HG02798 (cell line): ENCODE measurements around the gene GSC2.

Source experiments
- ATAC-seq: cut with Tn5 transposase; IDR thresholded peaks from one replicate; pipeline ENCODE4 v1.9.1; 2021; ENCODE audit warnings: mild to moderate bottlenecking; ENCODE audit not compliant: unreplicated experiment, poor library complexity

GSC2 gene

GRCh38 chr22:19137384-19138216 is 12.5 kb downstream of the GSC2 start:
- ATAC-seq = no peak

- ATAC-seq = no peak
Measured at GRCh38 chr22:19136915-19137314, 13.2 kb downstream of the GSC2 start.

DNA sequence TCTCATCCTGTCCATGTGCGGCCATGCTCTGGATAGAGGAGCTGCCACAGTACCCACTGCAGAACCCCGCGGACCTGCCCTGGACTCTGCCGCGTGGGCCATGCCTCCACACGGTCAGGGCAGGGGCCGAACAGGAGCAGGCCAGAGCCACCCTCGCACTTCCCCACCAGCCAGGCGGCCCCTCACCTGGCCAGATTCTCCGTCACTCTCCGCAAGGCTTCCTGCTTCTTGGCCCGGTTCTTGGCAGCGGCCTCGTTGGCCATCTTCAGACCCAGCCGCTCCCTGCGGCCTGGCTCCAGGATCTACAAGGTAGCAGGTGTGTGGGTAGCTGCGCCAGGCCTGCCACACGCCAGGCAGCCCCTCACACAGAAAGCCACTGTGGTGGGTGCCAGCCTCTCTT is 15.2 kb downstream of the GSC2 start:
- no peak for ATAC-seq

DNA sequence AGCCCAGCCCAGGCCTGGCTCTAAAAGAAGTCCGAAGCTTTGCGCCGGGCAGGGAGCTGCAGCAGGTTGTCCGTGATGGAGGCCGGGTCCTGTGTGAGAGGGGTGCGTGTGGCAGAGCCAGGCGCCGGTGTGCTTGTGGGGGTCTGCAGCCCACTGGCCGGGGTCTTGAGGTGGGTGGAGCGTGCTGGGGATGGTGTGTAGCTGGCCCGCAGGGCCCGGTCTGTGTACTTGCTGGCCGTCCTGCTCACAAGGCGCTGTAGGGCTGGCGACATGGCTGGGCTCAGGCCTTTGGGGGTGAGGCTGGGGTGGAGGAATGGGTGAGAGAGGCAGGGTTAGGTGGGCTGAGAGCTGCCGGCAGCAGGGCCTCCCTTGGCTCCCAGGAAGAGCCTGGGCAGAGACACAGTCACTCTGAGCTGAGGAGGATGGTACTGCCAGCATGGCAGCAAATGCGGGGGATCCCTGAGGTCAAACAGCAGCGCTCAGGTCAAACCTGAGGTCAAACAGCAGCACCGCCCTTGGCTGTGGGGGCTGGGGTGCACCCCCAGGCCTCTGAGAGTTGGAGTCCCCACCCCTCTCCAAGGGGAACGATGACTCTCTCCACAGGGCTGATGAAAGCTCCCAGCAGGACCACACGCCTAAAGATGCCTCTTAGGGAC is 15.8 kb downstream of the GSC2 start:
- no peak for ATAC-seq

DNA sequence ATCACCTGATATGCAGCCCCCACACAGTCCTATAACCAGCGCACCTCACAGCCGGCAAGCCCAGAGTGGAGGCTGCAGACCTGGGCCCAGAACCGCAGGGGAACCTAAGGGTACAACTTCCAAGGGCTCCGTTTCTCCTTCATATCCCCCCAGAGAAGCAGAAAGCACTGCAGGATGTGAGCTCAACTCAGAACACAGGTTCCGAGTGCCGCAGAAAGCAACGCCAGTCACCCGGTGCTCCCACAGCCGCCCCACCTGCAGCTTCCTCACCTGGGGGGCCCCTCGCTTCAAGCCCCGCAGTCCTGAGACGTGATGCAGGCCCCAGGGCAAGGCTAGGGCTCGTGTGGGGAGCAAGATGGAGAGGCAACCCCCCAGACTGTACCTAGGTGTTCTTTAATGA is 16.5 kb downstream of the GSC2 start:
- ATAC-seq = no peak

DNA sequence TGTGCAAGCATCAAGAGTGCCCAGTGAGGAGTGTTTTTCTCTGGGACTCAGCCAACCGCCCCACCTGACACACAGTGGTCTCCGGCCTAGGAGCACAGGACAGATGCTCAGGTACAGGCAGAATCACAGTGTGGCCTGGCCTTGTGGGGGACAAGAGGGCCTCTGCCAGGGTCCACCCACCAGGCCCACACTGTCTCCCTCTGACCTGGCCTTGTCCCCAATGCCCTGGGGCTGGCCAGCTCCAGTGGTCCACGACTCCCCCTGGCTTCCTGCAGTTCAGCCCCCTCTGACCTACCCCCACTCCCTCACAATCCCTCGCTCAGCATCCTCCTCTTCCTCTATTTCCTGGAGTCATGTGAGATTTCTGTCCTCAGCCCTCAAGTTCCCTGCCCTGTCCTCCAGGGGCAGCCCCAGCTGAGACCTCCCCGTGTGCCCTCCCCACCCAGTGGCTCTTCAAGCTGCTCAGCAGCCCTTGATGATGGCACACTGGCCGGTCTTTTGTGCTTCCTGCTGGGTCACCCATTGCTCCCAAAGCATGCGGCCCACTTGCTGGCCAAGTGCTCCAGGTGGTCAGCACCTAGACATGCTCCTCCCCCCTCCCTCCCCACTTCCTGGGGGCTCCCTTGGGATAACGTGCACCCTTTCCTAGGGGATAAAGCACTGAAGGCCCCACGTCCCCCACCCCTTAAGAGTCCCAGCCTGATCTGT is 17.2 kb downstream of the GSC2 start:
- no peak for ATAC-seq

DNA sequence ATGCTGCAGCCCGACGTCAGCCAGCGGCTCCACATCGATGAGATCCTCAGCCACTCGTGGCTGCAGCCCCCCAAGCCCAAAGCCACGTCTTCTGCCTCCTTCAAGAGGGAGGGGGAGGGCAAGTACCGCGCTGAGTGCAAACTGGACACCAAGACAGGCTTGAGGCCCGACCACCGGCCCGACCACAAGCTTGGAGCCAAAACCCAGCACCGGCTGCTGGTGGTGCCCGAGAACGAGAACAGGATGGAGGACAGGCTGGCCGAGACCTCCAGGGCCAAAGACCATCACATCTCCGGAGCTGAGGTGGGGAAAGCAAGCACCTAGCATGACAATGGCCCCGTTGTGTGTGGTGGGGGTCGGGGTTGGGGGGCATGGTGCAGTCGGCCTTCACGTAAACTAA is 17.9 kb downstream of the GSC2 start:
- ATAC-seq = no peak

- no peak for ATAC-seq
Measured at GRCh38 chr22:19131685-19132015, 18.4 kb downstream of the GSC2 start.

- ATAC-seq = no peak
Measured at GRCh38 chr22:19130959-19131684, 19.0 kb downstream of the GSC2 start, which contains the start of gene TSSK2. TSS of gene TSSK2 (plus strand) at chr22:19131308. CDS start at chr22:19131400, 92 bp downstream.

DNA sequence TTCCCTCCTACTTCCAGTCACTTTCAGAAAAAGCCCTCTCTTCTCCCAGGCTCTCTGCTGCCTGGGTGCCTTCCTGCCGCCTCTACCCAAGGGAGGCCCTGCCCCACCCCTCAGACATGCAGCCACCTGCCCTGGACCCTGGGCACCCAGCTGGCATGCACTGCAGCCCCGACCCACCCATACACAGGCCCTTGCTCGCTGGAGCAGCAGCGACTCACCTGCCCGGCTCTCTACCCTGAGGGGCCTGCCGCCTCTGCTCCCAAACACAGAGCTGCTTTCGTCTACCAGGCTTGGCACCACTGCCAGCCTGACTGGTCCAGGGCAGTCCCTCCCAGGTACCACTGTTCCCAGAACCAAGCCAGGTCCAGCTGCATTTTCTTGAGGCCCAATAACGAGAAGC is 20.2 kb downstream of the GSC2 start:
- ATAC-seq = no peak

DNA sequence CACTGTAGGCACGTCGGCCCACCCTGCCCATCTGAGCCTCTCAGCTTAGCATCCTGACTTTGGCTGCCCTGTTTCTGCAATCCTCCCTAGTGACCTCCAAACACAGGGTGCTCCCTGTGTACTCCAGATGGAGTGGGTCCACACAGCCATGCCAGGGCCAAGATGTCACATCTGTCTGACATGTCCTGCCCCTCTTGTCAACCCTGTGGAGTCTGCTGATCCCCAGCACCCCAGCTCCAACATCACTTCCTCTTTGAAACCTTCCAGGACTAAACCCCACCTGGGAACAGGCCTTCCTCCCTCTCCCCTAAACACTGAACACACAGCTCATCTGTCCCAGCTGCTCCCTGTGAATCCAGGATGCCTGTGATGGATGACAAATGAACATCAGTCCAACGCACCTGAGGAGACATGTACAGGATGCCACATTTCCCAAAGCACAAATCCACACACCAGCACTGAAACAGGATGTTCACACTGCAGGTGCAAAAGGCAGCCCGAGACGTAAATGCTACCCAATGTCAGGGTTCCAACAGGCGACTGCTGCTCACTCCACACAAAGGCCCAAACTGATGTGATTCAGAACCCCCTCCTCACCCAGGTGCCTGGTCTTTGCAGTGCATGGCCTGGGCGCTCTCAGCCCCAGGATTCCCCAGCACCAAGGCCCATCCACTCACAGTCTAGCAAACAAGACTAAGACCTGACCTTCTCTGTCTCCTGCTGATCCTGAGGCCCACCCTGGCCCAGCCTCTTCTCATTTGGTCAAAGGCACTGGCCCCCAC is 21.0 kb downstream of the GSC2 start:
- no peak for ATAC-seq

- no peak for ATAC-seq
Measured at GRCh38 chr22:19128009-19128401, 22.1 kb downstream of the GSC2 start.

DNA sequence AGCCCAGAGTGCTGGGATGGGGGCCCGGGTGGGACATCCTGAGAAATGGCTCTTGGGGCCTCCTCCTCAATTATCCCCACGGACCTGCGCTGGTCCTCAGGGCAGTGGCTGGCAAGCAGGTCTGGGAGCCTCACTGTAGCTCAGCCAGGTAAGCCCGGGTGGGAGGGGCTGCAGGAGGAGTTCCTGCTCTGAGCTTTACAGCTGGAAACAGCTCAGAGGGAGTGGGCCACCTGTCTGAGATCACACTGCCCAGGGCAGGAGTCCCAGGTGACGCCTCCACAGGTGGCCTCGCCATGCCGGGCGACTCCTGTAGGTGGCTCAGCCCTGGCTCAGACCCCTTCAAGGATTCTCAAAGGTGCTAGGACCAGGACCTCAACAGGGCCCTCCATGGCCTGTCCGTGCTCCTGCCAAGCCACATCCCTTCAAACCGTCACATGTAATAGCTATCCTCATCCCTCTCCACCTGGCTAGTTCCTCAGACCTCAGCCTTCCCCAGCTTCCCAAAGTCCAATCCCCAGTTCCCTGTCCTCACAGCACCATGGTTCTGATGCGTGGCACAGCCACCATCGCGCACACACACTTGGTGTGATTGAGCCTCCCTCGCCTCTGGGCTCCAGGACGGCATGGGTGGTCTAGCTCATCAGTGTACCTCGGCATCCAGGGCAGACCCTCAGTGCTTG is 22.6 kb downstream of the GSC2 start:
- ATAC-seq = no peak

GRCh38 chr22:19126309-19127273 is 23.5 kb downstream of the GSC2 start:
- no peak for ATAC-seq

DNA sequence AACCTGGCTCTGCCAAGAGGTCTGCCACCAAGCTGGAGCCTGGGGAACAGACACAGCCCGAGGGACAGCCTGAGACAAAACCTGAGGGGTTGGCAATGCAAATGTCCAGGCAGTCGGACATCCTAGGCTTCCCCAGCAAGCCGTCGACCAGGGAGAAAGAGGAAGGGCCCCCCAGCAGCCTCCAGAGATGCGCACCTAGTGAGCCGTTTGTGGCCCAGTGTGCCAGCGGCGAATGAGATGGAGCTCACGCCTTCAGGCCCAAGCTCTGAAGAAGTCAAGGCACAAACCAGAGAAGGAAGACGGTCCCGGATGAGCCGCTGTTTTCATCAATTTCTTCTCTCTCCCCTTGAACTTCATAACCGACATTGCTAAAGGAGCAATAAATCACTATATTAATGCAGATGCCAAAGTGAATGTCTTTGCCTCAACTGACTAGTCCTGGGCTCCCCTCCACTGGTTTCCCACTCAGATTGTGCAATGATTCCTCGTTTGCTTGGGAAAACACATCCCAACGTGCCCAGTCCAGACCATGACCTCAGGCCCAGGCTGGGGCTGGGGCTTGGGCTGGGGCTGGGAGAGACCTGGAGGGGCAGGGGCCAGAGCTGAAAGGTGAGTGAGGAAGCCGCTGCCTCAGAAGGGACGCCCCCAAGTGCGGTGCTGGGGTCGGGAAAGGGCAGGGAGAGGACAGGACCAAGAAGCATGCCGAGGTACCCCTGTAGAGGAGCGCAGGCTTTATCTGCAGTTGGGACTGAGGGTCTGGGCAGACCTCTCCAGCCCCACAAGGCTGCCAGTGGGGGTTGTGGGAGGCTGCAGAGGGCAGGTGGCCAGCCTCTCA is 24.4 kb downstream of the GSC2 start:
- no peak for ATAC-seq

DNA sequence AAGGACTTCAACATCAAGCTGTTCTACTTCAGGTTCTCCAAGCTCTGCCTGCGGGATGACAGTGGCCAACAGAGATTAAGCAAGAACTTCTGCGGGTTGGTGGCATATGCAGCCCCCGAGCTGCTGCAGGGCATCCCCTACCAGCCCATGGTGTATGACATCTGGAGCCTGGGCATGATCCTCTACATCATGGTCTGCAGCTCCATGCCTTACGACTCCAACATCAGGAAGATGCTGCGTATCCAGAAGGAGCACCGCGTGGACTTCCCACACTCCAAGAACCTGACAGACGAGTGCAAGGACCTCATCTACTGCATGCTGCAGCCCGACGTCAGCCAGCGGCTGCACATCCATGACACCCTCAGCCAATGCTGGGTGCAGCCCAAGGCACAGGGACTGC is 25.1 kb downstream of the GSC2 start:
- ATAC-seq = no peak

- no peak for ATAC-seq
Measured at GRCh38 chr22:19124377-19124776, 25.7 kb downstream of the GSC2 start.
